IMR-90 (cell line): ENCODE results near the gene TIGD1. TPM values are rescaled to one million over a fixed set of nuclear protein-coding genes. Genes with fewer than 3 reads are reported as not detected.

Source experiments
- ATAC-seq: fragments of 200-7000 bp; cut with Tn5 transposase; 2 replicates; pipeline ENCODE4 v1.9.1; 2020; ENCODE audit warnings: low read depth, mild to moderate bottlenecking, moderate library complexity
- BruUV-seq: library from RNA; stranded (reverse); fragments of 400-500 nt; replicated peaks from 2 replicates; lab custom pipeline; 2021; lab: Mats Ljungman, UMichigan
- CTCF ChIA-PET: fragments of 300-600 bp; formaldehyde crosslinking; extraction: SDS; loops from one replicate; lab custom pipeline; 2021; ENCODE audit warnings: antibody characterized with exemption; lab: Yijun Ruan, JAX
- POLR2A ChIA-PET: fragments of 300-600 bp; sonication (Branson Sonifier 250); formaldehyde crosslinking; loops from one replicate; lab custom pipeline; 2022; ENCODE audit warnings: antibody characterized with exemption; ENCODE audit not compliant: unreplicated experiment; lab: Charles Lee
- DNase-seq: peaks from one replicate; pipeline ENCODE4 v3.0.0; 2013
- H2AFZ ChIP-seq: replicated peaks from 2 replicates; pipeline ENCODE3; 2013; ENCODE audit warnings: low read length, mild to moderate bottlenecking; ENCODE audit not compliant: poor library complexity
- H2AK5ac ChIP-seq: 2 replicates; pipeline ENCODE4 v1.6.1; 2013; ENCODE audit warnings: low read depth, low read length, inconsistent platforms
- H2AK9ac ChIP-seq: replicated peaks from 2 replicates; pipeline ENCODE3; 2013; ENCODE audit warnings: mild to moderate bottlenecking, low read depth, low read length, moderate library complexity; ENCODE audit not compliant: poor library complexity
- H2BK120ac ChIP-seq: 2 replicates; pipeline ENCODE4 v1.6.1; 2013; ENCODE audit warnings: low read depth, low read length, inconsistent platforms
- H2BK15ac ChIP-seq: 3 replicates; pipeline ENCODE4 v1.6.1; 2013; ENCODE audit warnings: low read depth, low read length, inconsistent platforms
- H2BK20ac ChIP-seq: 2 replicates; pipeline ENCODE4 v1.6.1; 2013; ENCODE audit warnings: low read depth, mild to moderate bottlenecking, inconsistent platforms, low read length, moderate library complexity
- H2BK5ac ChIP-seq: 2 replicates; pipeline ENCODE4 v1.6.1; 2013; ENCODE audit warnings: mild to moderate bottlenecking, low read depth, low read length, inconsistent platforms; ENCODE audit not compliant: poor library complexity, severe bottlenecking
- H3K14ac ChIP-seq: replicated peaks from 2 replicates; pipeline ENCODE4 v1.6.1; 2013; ENCODE audit warnings: low read depth, low read length, inconsistent platforms
- H3K18ac ChIP-seq: 2 replicates; pipeline ENCODE4 v1.6.1; 2013; ENCODE audit warnings: low read depth, low read length, control low read depth
- H3K23ac ChIP-seq: 2 replicates; pipeline ENCODE4 v1.6.1; 2013; ENCODE audit warnings: low read depth, low read length, inconsistent platforms
- H3K27ac ChIP-seq: 2 replicates; pipeline ENCODE4 v1.5.1; 2013; ENCODE audit warnings: mild to moderate bottlenecking, control low read depth, low read length; ENCODE audit not compliant: insufficient read depth
- H3K27me3 ChIP-seq: 2 replicates; pipeline ENCODE4 v1.6.1; 2013; ENCODE audit warnings: low read length; ENCODE audit not compliant: control insufficient read depth, insufficient read depth
- H3K36me3 ChIP-seq: 2 replicates; pipeline ENCODE4 v1.6.1; 2013; ENCODE audit warnings: low read length, mixed read lengths; ENCODE audit not compliant: control insufficient read depth, insufficient read depth
- H3K4ac ChIP-seq: 2 replicates; pipeline ENCODE4 v1.6.1; 2013; ENCODE audit warnings: low read depth, low read length, inconsistent platforms
- H3K4me1 ChIP-seq: 2 replicates; pipeline ENCODE4 v1.6.1; 2013; ENCODE audit warnings: low read length, mixed read lengths; ENCODE audit not compliant: control insufficient read depth, insufficient read depth
- H3K4me2 ChIP-seq: 2 replicates; pipeline ENCODE4 v1.6.1; 2013; ENCODE audit warnings: low read depth, mild to moderate bottlenecking, control low read depth, low read length, moderate library complexity
- H3K4me3 ChIP-seq: 2 replicates; pipeline ENCODE4 v1.5.1; 2013; ENCODE audit warnings: low read depth, mild to moderate bottlenecking, control low read depth, low read length, moderate library complexity; ENCODE audit not compliant: insufficient read depth
- H3K56ac ChIP-seq: 2 replicates; pipeline ENCODE4 v1.6.1; 2013; ENCODE audit warnings: low read length, inconsistent platforms; ENCODE audit not compliant: insufficient read depth; ENCODE audit errors: extremely low read depth
- H3K79me1 ChIP-seq, 2 experiments: 2 replicates each; pipeline ENCODE4 v1.6.1; 2013; ENCODE audit warnings: low read length in 2 of 2, inconsistent platforms in 1 of 2, low read depth in 1 of 2
- H3K9ac ChIP-seq: 2 replicates; pipeline ENCODE4 v1.6.1; 2013; ENCODE audit warnings: low read depth, low read length, control low read depth
- H3K9me1 ChIP-seq: 2 replicates; pipeline ENCODE4 v1.6.1; 2013; ENCODE audit warnings: low read length, inconsistent platforms; ENCODE audit not compliant: insufficient read depth
- H3K9me3 ChIP-seq: 2 replicates; pipeline ENCODE4 v1.6.1; 2013; ENCODE audit warnings: low read length; ENCODE audit not compliant: control insufficient read depth, insufficient read depth
- H4K20me1 ChIP-seq: 2 replicates; pipeline ENCODE4 v1.6.1; 2013; ENCODE audit warnings: low read length, inconsistent platforms; ENCODE audit not compliant: insufficient read depth
- H4K5ac ChIP-seq: 2 replicates; pipeline ENCODE4 v1.6.1; 2013; ENCODE audit warnings: mild to moderate bottlenecking, low read depth, low read length, control low read depth
- H4K8ac ChIP-seq, 2 experiments: 2 replicates each; pipeline ENCODE4 v1.6.1; 2013; ENCODE audit warnings: low read depth in 2 of 2, low read length in 2 of 2, control low read depth in 1 of 2, inconsistent platforms in 1 of 2
- H4K91ac ChIP-seq: 2 replicates; pipeline ENCODE4 v1.6.1; 2013; ENCODE audit warnings: low read depth, low read length, inconsistent platforms; ENCODE audit not compliant: insufficient read depth
- FOS ChIP-seq: fragments of 150-350 bp; IDR thresholded peaks from 2 replicates; pipeline ENCODE4 v1.6.1; 2016; ENCODE audit warnings: low read depth, low read length
- MAZ ChIP-seq: IDR thresholded peaks from 2 replicates; pipeline ENCODE4 v1.6.1; 2012; ENCODE audit warnings: low read depth, mild to moderate bottlenecking, low read length, improper control_type of control experiment, moderate library complexity, borderline replicate concordance
- RCOR1 ChIP-seq: IDR thresholded peaks from 2 replicates; pipeline ENCODE4 v1.6.1; 2012; ENCODE audit warnings: mild to moderate bottlenecking, low read length, improper control_type of control experiment; ENCODE audit not compliant: insufficient replicate concordance
- SMC3 ChIP-seq: fragments of 150-350 bp; IDR thresholded peaks from 2 replicates; pipeline ENCODE4 v1.6.1; 2016; ENCODE audit warnings: low read depth, mild to moderate bottlenecking, antibody characterized with exemption, low read length, moderate library complexity
- WGBS, 2 experiments: methylation state at CpG; one replicate each; pipeline versions ENCODE4 v1.1.5 to v1.1.7; 2013; ENCODE audit warnings: missing lambda C conversion rate in 2 of 2; ENCODE audit not compliant: insufficient read length in 1 of 2; ENCODE audit errors: extremely low coverage in 2 of 2; 5-methylcytosine and 5-hydroxymethylcytosine counted together
- dilution Hi-C: fragments of 300-500 bp; cut with HindIII; formaldehyde crosslinking; loops from one replicate; pipeline ENCODE4 v1.14.3; 2018; ENCODE audit warnings: low sequenced_read_pairs; ENCODE audit not compliant: unreplicated experiment
- in situ Hi-C: fragments of 300-500 bp; cut with MboI; formaldehyde crosslinking; loops from 3 replicates; pipeline ENCODE4 v1.14.3; 2019; ENCODE audit warnings: low sequenced_read_pairs, inconsistent platforms, mixed read lengths
- intact Hi-C: fragments of 100-400 bp; cut with micrococcal nuclease; formaldehyde crosslinking; loops from 2 replicates; pipeline ENCODE4 v1.10.0; 2022
- polyA plus RNA-seq, 3 experiments: library from polyadenylated mRNA; depleted of rRNA; stranded (reverse); fragments of >200 nt; gene quantifications; 2 replicates each; pipeline ENCODE4 v1.2.3, GENCODE V29; 2012; ENCODE audit warnings: low replicate concordance in 1 of 3
- total RNA-seq: library from RNA; depleted of rRNA; stranded (reverse); fragments of >200 nt; gene quantifications from 2 replicates; pipeline ENCODE4 v1.2.3, GENCODE V29; 2012
- TF ChIP-seq, protein P1 (sequence below): fragments of 150-350 bp; IDR thresholded peaks from 2 replicates; pipeline ENCODE4 v1.6.1; 2017; ENCODE audit warnings: mild to moderate bottlenecking, antibody characterized with exemption, low read length, low read depth

The TIGD1 gene
- total and polyA plus RNA-seq, 2 of the 4 experiments (the other 2 are of a cell fraction): 2.7 to 2.9 TPM

- Histone ChIP-seq H3K23ac (no peak overlapping the region), H3K27ac (no peak overlapping the region)
- BruUV-seq: no TSS peak
Measured at GRCh38 chr2:232592772-232593395, 42.5 kb upstream of the TIGD1 start.

More at GRCh38 chr2:232592772-232593395, 42.5 kb upstream of the TIGD1 start:
- H3K4ac ChIP-seq: no peak overlapping the region
- H3K56ac ChIP-seq: no peak overlapping the region
- H3K9ac ChIP-seq: no peak overlapping the region
- no peak for ATAC-seq
- H3K4me1 ChIP-seq: peaks cover 3% of the 10 kb centered on the region
- no peak overlapping the region for H4K8ac ChIP-seq
- no peak overlapping the region for H2AK5ac ChIP-seq
- H3K18ac ChIP-seq: no peak overlapping the region
- H2BK20ac ChIP-seq: no peak overlapping the region
- dilution Hi-C loops (no loop called here), intact Hi-C loops (no loop called here), in situ Hi-C loops (no loop called here)
- H4K91ac ChIP-seq: no peak overlapping the region
- H4K20me1 ChIP-seq: no peaks in the 10 kb centered on the region
- H4K5ac ChIP-seq: no peak overlapping the region
- CTCF ChIA-PET: interaction anchor here (1.2 kb wide), 1 partner anchor 13 kb away, joined by 3 read pairs; no protein-coding TSS in a partner anchor
- H2BK5ac ChIP-seq: no peak overlapping the region
- H2AK9ac ChIP-seq: no peak overlapping the region
- POLR2A ChIA-PET: no interaction called here
- H3K9me3 ChIP-seq: no peaks in the 10 kb centered on the region
- peak; percentile 82 for DNase-seq
- H2AFZ ChIP-seq: no peak overlapping the region
- H3K4me3 ChIP-seq: no peak overlapping the region
- no CpG with 5 or more reads among the region's 3 CpGs for WGBS, 2 experiments
- H2BK120ac ChIP-seq: no peak overlapping the region
- TF ChIP-seq FOS: peak; percentile 48; the same call in 1 of the 2 replicates
- TF ChIP-seq SMC3: no peak
- TF ChIP-seq RCOR1: no peak
- no peak for TF ChIP-seq MAZ
- TF ChIP-seq, protein P1, sequence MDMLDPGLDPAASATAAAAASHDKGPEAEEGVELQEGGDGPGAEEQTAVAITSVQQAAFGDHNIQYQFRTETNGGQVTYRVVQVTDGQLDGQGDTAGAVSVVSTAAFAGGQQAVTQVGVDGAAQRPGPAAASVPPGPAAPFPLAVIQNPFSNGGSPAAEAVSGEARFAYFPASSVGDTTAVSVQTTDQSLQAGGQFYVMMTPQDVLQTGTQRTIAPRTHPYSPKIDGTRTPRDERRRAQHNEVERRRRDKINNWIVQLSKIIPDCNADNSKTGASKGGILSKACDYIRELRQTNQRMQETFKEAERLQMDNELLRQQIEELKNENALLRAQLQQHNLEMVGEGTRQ: no peak
- H3K9me1 ChIP-seq: peaks cover 9% of the 10 kb centered on the region; the same call in 1 of the 2 replicates
- no peaks in the 10 kb centered on the region for H3K36me3 ChIP-seq
- no peak overlapping the region for H2BK15ac ChIP-seq
- H3K79me1 ChIP-seq: no peaks in the 10 kb centered on the region
- H3K14ac ChIP-seq: no peak overlapping the region
- H3K4me2 ChIP-seq: no peak overlapping the region
- H3K27me3 ChIP-seq: no peaks in the 10 kb centered on the region; the same call in 1 of the 2 replicates
